Measurements from ENCODE around the gene HARS1. TPM values are rescaled to one million over a fixed set of nuclear protein-coding genes. Genes with fewer than 3 reads are reported as not detected.
"Not testable (repeated sequence)": the region's sequence is repeated elsewhere in the genome, so short reads cannot be mapped to it uniquely, and the experiment has no call there.

Gene HARS1
- total RNA-seq, 1 donor from 2014 or later, result 55.3 TPM

GRCh38 chr5:140647042-140647419 is 44.1 kb downstream of the HARS1 start:
- Histone ChIP-seq H3K4me3 (ENCODE audit: low read depth, low read length) (peak overlapping the region; percentile 80), H3K36me3 (ENCODE audit: control insufficient read depth, insufficient read depth, low read length) (peaks cover 23% of the 10 kb centered on the region), H3K27me3 (ENCODE audit: control insufficient read depth, insufficient read depth, low read length) (no peaks in the 10 kb centered on the region)
- no peak for TF ChIP-seq CTCF (IDR thresholded peaks at IDR 0.05; ENCODE audit: insufficient read depth, low read length, severe bottlenecking)
- no peak for DNase-seq (ENCODE audit: low read depth)
- FAIRE-seq, result no peak

DNA sequence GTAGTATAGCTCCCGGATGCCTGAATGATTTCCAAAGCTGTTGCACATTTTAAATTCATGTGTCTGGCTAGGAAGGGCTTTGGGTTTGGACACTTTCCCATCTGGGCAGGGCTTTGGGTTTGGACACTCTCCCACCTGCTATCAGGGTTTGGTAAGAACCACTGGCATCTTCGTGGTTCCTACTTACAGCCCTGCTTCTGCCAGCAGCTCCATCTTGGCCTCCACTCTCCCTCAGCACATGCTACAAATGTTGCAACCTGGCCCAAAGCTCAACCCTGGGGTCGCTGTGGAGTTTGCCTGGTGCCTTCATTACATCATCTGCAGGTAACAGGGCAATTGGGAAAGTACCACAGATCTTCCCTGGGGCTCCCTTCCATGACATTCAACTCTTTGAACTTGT is 48.5 kb downstream of the HARS1 start:
- no peak for TF ChIP-seq CTCF (IDR thresholded peaks at IDR 0.05; ENCODE audit: insufficient read depth, low read length, severe bottlenecking)
- Histone ChIP-seq H3K36me3 (ENCODE audit: control insufficient read depth, insufficient read depth, low read length) (peaks cover 22% of the 10 kb centered on the region), H3K27me3 (ENCODE audit: control insufficient read depth, insufficient read depth, low read length) (no peaks in the 10 kb centered on the region), H3K4me3 (ENCODE audit: low read depth, low read length) (no peak overlapping the region)
- FAIRE-seq, result no peak
- DNase-seq (ENCODE audit: low read depth), result no peak

DNA sequence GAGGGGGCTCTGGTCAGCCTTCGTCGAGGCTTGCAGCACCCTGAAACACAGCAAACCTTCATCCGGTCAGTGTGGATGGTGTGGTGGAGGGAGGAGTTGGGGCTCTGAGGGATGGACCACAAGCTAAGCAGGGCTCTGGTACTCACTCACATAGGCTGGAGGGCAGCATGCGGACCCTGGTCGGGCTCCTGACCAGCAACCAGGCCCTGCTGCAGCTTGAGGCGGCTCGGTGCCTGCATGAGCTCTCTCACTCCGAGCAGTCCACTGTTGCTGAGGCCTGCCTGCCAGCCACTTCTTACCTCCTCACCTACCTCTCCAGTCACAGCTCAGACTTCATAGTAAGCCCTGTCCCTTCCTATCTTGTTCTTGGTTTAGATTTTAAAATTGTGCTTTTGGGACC is 49.5 kb downstream of the HARS1 start:
- Histone ChIP-seq H3K4me3 (ENCODE audit: low read depth, low read length) (no peak overlapping the region), H3K27me3 (ENCODE audit: control insufficient read depth, insufficient read depth, low read length) (no peaks in the 10 kb centered on the region), H3K36me3 (ENCODE audit: control insufficient read depth, insufficient read depth, low read length) (peaks cover 22% of the 10 kb centered on the region)
- FAIRE-seq (no peak), DNase-seq (ENCODE audit: low read depth) (no peak)
- TF ChIP-seq CTCF (IDR thresholded peaks at IDR 0.05; ENCODE audit: insufficient read depth, low read length, severe bottlenecking), result no peak

GRCh38 chr5:140639148-140639981 is 51.8 kb downstream of the HARS1 start, which contains the start of gene TMCO6:
TMCO6 (plus strand) TSS chr5:140639451; CDS start chr5:140639528, 77 bp downstream.
- FAIRE-seq, result no peak
- TF ChIP-seq CTCF (IDR thresholded peaks at IDR 0.05; ENCODE audit: insufficient read depth, low read length, severe bottlenecking), result peak; percentile 80

DNA sequence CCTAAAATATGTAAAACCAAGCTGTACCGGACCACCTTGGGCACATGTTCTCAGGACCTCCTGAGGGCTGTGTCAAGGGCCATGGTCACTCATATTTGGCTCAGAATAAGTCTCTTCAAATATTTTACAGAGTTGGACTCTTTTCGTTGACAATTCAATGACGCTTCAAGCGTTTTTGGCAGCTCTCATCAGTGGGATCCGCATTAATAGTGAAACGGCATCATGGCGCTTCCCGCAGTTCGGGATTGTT is 52.3 kb downstream of the HARS1 start:
- not testable (repeated sequence) for FAIRE-seq

More at GRCh38 chr5:140639148-140639981, 51.8 kb downstream of the HARS1 start, which contains the start of gene TMCO6:
- Histone ChIP-seq H3K4me3 (ENCODE audit: low read depth, low read length) (peak within 1 kb of the TSS; percentile 67), H3K27me3 (ENCODE audit: control insufficient read depth, insufficient read depth, low read length) (no peaks in the 10 kb centered on the region), H3K36me3 (ENCODE audit: control insufficient read depth, insufficient read depth, low read length) (peaks cover 15% of the 10 kb centered on the region)
- peak; percentile 82 for DNase-seq (ENCODE audit: low read depth)

DNA sequence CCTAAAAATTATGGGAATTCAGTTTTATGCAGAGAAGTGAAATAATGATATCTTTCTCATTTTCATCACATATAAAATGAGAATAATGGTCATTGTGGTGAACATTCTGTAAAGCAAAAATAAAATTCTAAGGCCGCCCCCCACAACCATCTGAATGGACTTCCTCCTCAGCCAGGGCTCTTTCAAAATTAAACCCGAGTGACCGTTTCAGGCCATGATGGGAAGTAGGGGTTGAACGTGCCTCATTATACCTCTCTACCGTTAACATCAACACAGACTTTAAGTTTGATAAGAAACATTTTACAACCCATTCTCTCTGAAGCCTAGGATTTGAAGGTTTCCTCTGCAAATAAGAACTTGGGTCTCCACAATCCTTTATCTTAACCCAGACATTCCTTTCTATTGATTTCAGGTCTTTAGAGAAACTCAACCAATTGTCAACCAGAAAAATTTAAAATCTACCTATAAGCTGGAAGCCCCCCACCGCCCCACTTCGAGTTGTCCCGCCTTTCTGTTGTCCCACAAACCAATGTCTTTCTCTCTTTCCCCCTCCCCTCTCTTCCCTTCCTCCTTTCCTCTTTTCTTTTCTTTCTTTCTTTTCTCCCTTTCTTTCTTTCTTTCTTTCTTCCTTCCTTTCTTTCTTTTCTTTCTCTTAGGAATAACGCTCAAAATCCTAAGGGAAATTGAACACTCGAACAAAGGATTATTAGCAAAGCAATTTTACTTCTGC is 53.6 kb downstream of the HARS1 start:
- no peak for DNase-seq (ENCODE audit: low read depth)
- no peak for TF ChIP-seq CTCF (IDR thresholded peaks at IDR 0.05; ENCODE audit: insufficient read depth, low read length, severe bottlenecking)
- Histone ChIP-seq H3K36me3 (ENCODE audit: control insufficient read depth, insufficient read depth, low read length) (peaks cover 6% of the 10 kb centered on the region), H3K4me3 (ENCODE audit: low read depth, low read length) (no peak overlapping the region), H3K27me3 (ENCODE audit: control insufficient read depth, insufficient read depth, low read length) (no peaks in the 10 kb centered on the region)
- FAIRE-seq, result no peak

More for the DNA sequence above, 52.3 kb downstream of the HARS1 start:
- DNase-seq (ENCODE audit: low read depth); H3K27me3 ChIP-seq (ENCODE audit: control insufficient read depth, insufficient read depth, low read length): not testable (repeated sequence)
- H3K36me3 ChIP-seq (ENCODE audit: control insufficient read depth, insufficient read depth, low read length), result peaks cover 14% of the 10 kb centered on the region
- peak overlapping the region; percentile 24 for H3K4me3 ChIP-seq (ENCODE audit: low read depth, low read length)
